Activated CD4-positive, alpha-beta T cell treated with anti-CD3 and anti-CD28 coated beads, Interleukin-2, Interleukin-6, amounts not matched to agents 100 ng/mL and 50 ng/mL, durations not matched to agents 16 hours and 8 hours (primary cell): Measurements from ENCODE around the gene IL1RAPL2.
"Not testable (repeated sequence)": the region's sequence is repeated elsewhere in the genome, so short reads cannot be mapped to it uniquely, and the experiment has no call there.

Source experiments
- DNase-seq: peaks from one replicate; pipeline ENCODE4 v3.0.0-alpha.2; 2020

The IL1RAPL2 gene

GRCh38 chrX:105725228-105725627 lies 1159.2 kb downstream of the IL1RAPL2 start:
- no peak for DNase-seq

- no peak for DNase-seq
These were observed 1172.2 kb downstream of the IL1RAPL2 start for GRCh38 chrX:105738162-105738561.

- no peak for DNase-seq
These were observed 1178.3 kb downstream of the IL1RAPL2 start for GRCh38 chrX:105744291-105744690.

GRCh38 chrX:105744946-105745345 lies 1178.9 kb downstream of the IL1RAPL2 start:
- no peak for DNase-seq

- no peak for DNase-seq
These were observed 1179.9 kb downstream of the IL1RAPL2 start for GRCh38 chrX:105745863-105746262.

GRCh38 chrX:105752338-105752956 lies 1186.4 kb downstream of the IL1RAPL2 start:
- no peak for DNase-seq

DNA sequence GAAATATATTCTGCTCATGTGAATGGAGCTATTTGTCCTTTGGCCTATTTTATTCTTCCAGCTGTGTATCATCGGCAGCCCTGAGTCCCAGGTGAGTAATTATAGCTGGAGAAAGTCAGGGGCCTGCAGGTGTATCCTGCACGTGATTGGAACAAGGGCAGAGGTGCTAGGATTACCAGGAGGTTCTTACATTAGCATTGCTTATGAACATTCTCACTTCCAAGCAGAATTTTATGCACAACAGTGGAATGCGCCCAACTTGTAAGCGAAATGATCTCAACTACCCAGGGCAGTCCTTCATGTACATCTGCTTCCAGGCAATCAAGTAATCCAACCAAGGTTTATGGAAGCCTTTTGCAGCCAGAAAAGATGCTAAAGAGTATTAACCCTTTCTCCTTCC lies 1187.4 kb downstream of the IL1RAPL2 start:
- DNase-seq, result no peak

GRCh38 chrX:105754286-105754964 lies 1188.4 kb downstream of the IL1RAPL2 start:
- no peak for DNase-seq

GRCh38 chrX:105755109-105755508 lies 1189.1 kb downstream of the IL1RAPL2 start:
- no peak for DNase-seq

DNA sequence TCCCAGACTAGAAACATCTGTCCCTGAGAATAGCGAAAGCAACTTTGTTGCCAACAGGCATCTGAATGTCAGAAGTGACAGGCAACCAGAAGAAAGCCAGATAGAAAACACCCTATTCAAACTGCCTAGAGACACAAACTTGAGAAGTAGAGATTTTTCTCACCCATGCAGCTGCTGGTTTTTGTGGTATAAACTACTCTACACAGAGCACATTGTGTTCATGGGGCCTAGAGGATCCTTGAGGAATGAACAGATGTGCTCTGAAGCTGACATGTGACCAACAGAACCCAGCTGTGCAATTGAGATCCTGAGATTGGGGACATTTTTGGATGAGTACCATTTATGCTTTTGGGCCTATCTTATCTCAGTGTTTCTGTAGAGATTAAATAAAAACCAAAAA lies 1192.8 kb downstream of the IL1RAPL2 start:
- DNase-seq, result no peak

GRCh38 chrX:105759598-105759997 lies 1193.6 kb downstream of the IL1RAPL2 start:
- no peak for DNase-seq

- no peak for DNase-seq
These were observed 1199.7 kb downstream of the IL1RAPL2 start for GRCh38 chrX:105765691-105766090.

DNA sequence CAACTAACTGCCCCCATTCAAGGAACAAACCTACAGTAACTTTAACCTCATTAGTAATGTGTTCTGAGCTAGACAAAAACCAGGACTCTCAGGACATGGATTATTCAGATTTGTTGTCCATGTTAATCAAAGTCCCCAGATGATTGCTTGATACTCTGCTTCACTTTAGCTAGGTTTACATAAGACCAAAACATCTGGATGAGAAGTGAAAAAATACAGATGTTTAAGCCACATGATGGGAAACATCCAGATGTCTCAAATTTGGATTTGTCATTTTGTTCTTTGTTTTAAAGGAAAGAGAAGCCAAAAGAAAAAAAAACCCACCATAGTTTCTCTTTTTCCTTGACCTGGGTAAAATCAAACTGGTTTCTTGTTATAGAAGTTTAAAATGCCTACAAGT lies 1207.8 kb downstream of the IL1RAPL2 start:
- DNase-seq, result no peak

DNA sequence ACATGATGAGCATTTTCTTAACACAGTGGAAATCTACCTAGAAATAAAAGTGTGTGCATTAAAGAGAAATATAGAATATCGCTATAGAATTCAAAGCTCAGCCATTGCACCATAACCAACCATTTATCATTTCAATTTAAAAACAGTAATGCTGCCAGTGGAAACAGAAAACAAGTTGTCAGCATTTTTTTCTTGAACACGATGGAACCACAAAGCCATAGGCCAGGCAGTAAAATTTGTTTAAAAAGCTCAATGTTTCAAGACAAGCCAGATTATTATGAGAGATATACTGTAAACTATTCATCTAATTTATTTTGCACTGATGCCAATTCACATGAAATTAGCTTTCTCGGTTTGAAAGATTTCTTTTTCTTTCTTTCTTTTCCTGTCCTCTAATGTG lies 1209.7 kb downstream of the IL1RAPL2 start:
- no peak for DNase-seq

- no peak for DNase-seq
These were observed 1215.8 kb downstream of the IL1RAPL2 start for GRCh38 chrX:105781804-105782203.

GRCh38 chrX:105796877-105797276 lies 1230.9 kb downstream of the IL1RAPL2 start:
- not testable (repeated sequence) for DNase-seq

DNA sequence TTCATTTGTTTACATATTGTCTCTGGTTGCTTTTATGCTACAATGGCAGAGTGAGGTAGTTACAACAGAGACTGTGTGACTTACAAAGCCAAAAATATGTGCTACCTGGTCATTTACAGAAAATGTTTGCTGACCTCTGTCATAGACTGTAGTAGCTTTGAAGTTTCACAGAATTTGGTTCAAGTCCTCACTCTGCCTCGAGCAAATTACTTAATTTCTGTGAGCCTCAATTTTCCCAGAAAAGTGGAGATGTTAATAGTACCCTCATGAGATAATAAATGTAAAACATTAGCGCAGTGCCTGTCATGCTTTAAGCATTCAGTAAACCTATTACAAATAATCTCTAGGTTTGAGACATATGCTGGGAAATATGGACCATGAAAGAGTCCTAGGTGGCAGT lies 1237.9 kb downstream of the IL1RAPL2 start:
- DNase-seq, result no peak

GRCh38 chrX:105805655-105806054 lies 1239.7 kb downstream of the IL1RAPL2 start:
- DNase-seq, result not testable (repeated sequence)

GRCh38 chrX:105816517-105816916 lies 1250.5 kb downstream of the IL1RAPL2 start:
- DNase-seq, result no peak
